GM21526 (cell line): Measurements from ENCODE around the gene MAP10.

Source experiments
- ATAC-seq: cut with Tn5 transposase; IDR thresholded peaks from one replicate; pipeline ENCODE4 v1.9.1; 2021; ENCODE audit warnings: moderate library complexity; ENCODE audit not compliant: unreplicated experiment, low FRiP score

MAP10 gene

DNA sequence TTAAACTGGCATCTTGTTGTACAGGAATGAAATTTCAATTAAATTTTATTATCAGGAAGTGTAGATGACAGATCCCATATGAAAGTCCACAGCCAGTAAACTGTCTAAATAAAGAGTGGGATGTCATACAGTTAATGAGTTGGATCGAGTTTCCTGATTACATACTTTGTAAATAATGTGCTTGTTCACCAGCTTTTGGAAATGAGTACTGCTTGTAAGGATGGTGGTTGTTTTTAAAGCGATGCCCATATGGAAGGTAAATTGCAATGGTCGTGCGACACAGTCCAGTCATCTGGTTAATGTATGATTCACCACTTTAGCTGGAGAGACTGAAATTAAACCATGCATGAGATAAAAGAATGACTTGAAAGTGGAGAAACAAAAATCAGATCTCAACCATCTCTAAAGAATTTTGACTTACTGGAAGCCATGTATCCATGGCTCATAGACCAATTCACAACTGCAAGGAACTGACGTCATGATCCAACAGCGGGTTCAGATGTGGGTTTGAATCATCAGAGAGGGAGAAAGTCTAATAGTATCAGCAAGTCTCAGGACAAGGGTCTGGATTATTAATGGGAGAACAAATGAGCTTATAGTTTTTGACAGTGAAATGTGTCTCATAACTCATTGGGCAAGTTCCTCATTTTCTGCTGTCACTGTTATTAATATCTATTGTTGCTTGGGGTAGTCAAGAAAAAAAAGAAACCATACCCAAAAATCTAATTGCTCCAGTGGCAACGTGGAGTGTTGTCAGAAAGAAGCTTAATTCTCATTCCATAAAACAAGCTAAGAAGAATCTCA is 49.0 kb downstream of the MAP10 start:
- no peak for ATAC-seq

GRCh38 chr1:232854798-232855159 is 49.6 kb downstream of the MAP10 start:
- ATAC-seq: no peak

- no peak for ATAC-seq
These were observed 51.3 kb downstream of the MAP10 start for GRCh38 chr1:232856541-232856940.
